ENCODE measurements around the gene CDKL2. TPM values are rescaled to one million over a fixed set of nuclear protein-coding genes. Genes with fewer than 3 reads are reported as not detected.

The CDKL2 gene
- total and polyA plus RNA-seq, 2 donors (not counting 1 experiment from before 2014, with no cell fraction given) = 0.81 TPM; not detected in 1

GRCh38 chr4:75565481-75565880 lies 64.8 kb downstream of the CDKL2 start:
- ATAC-seq (ENCODE audit: low read depth) (no peak), DNase-seq (no peak)
- no peaks in the 10 kb centered on the region for H3K79me2 ChIP-seq (ENCODE audit: control insufficient read depth, insufficient read depth, low read length)
- no peaks in the 10 kb centered on the region for H4K20me1 ChIP-seq (ENCODE audit: control insufficient read depth, insufficient read depth, low read length, poor library complexity, severe bottlenecking)
- Mint-ChIP-seq H3K27me3 (peaks cover 18% of the 10 kb centered on the region), H3K27ac (no peak overlapping the region), H3K9me3 (ENCODE audit: insufficient read depth) (no peaks in the 10 kb centered on the region), H3K4me1 (peaks cover 5% of the 10 kb centered on the region), H3K4me3 (no peak overlapping the region)
- no peak overlapping the region for H3K4me2 ChIP-seq (replicated peaks; ENCODE audit: low read depth, low read length, poor library complexity, severe bottlenecking)
- H3K27ac ChIP-seq (ENCODE audit: low read length in 2 of 2) = no peak overlapping the region
- no peaks in the 10 kb centered on the region for H3K27me3 ChIP-seq (replicated peaks in 1 of 4; ENCODE audit: control extremely low read depth in 1 of 4, control insufficient read depth in 3 of 4, insufficient read depth in 4 of 4, low read length in 3 of 4)
- H2AFZ ChIP-seq (ENCODE audit: insufficient read depth, low read depth, low read length, poor library complexity, severe bottlenecking) = no peak overlapping the region
- no peak overlapping the region for H3K9ac ChIP-seq (ENCODE audit: low read length)
- H3K9me3 ChIP-seq (ENCODE audit: control extremely low read depth in 1 of 3, control insufficient read depth in 2 of 3, insufficient read depth in 1 of 3, low read length in 2 of 3) = no peaks in the 10 kb centered on the region
- ChIA-PET CTCF (no interaction called here), POLR2A (no interaction called here)
- no peak overlapping the region for H3K4me3 ChIP-seq (ENCODE audit: control extremely low read depth in 1 of 5, extremely low read depth in 1 of 5, insufficient read depth in 1 of 5, low read depth in 2 of 5, low read length in 4 of 5)
- intact Hi-C loops (cut with micrococcal nuclease) = no loop called here
- H3K36me3 ChIP-seq (replicated peaks in 1 of 2; ENCODE audit: control extremely low read depth in 1 of 2, control insufficient read depth in 1 of 2, extremely low read depth in 1 of 2, insufficient read depth in 2 of 2, low read length in 1 of 2) = no peaks in the 10 kb centered on the region
- no peak for TF ChIP-seq CTCF (IDR thresholded peaks at IDR 0.05)
- no peak for TF ChIP-seq EZH2 (IDR thresholded peaks at IDR 0.05; ENCODE audit: borderline replicate concordance, insufficient read depth, low read depth, low read length, poor library complexity, severe bottlenecking)
- peaks cover 0 to 4% of the 10 kb centered on the region in 2 donors for H3K4me1 ChIP-seq (ENCODE audit: control insufficient read depth in 2 of 2, insufficient read depth in 2 of 2, low read length in 2 of 2)

GRCh38 chr4:75564023-75564422 lies 66.3 kb downstream of the CDKL2 start:
- H3K27ac ChIP-seq (ENCODE audit: low read length in 2 of 2) = no peak overlapping the region
- intact Hi-C loops (cut with micrococcal nuclease) = no loop called here
- Mint-ChIP-seq H3K4me3 (no peak overlapping the region), H3K4me1 (peaks cover 5% of the 10 kb centered on the region), H3K9me3 (ENCODE audit: insufficient read depth) (no peaks in the 10 kb centered on the region), H3K27ac (no peak overlapping the region), H3K27me3 (peaks cover 27% of the 10 kb centered on the region)
- H3K27me3 ChIP-seq (replicated peaks in 1 of 4; ENCODE audit: control extremely low read depth in 1 of 4, control insufficient read depth in 3 of 4, insufficient read depth in 4 of 4, low read length in 3 of 4) = no peaks in the 10 kb centered on the region
- CTCF ChIA-PET = no interaction called here
- DNase-seq (no peak), ATAC-seq (ENCODE audit: low read depth) (no peak)
- no peak for TF ChIP-seq EZH2 (IDR thresholded peaks at IDR 0.05; ENCODE audit: borderline replicate concordance, insufficient read depth, low read depth, low read length, poor library complexity, severe bottlenecking)
- TF ChIP-seq CTCF (IDR thresholded peaks at IDR 0.05) = no peak
- no peak overlapping the region for H2AFZ ChIP-seq (ENCODE audit: insufficient read depth, low read depth, low read length, poor library complexity, severe bottlenecking)
- H3K36me3 ChIP-seq (replicated peaks in 1 of 2; ENCODE audit: control extremely low read depth in 1 of 2, control insufficient read depth in 1 of 2, extremely low read depth in 1 of 2, insufficient read depth in 2 of 2, low read length in 1 of 2) = no peaks in the 10 kb centered on the region
- peaks cover 0 to 4% of the 10 kb centered on the region in 2 donors for H3K4me1 ChIP-seq (ENCODE audit: control insufficient read depth in 2 of 2, insufficient read depth in 2 of 2, low read length in 2 of 2)
- H3K4me3 ChIP-seq (ENCODE audit: control extremely low read depth in 1 of 5, extremely low read depth in 1 of 5, insufficient read depth in 1 of 5, low read depth in 2 of 5, low read length in 4 of 5) = no peak overlapping the region
- H4K20me1 ChIP-seq (ENCODE audit: control insufficient read depth, insufficient read depth, low read length, poor library complexity, severe bottlenecking) = no peaks in the 10 kb centered on the region
- whole genome bisulfite sequencing (ENCODE audit: insufficient coverage) = 96% methylated on average over 7 of the region's 11 CpGs
- no peak overlapping the region for H3K9ac ChIP-seq (ENCODE audit: low read length)
- H3K79me2 ChIP-seq (ENCODE audit: control insufficient read depth, insufficient read depth, low read length) = no peaks in the 10 kb centered on the region
- H3K4me2 ChIP-seq (replicated peaks; ENCODE audit: low read depth, low read length, poor library complexity, severe bottlenecking) = no peak overlapping the region
- H3K9me3 ChIP-seq (ENCODE audit: control extremely low read depth in 1 of 3, control insufficient read depth in 2 of 3, insufficient read depth in 1 of 3, low read length in 2 of 3) = no peaks in the 10 kb centered on the region
- POLR2A ChIA-PET = no interaction called here

Measured in B cell (primary cell).